GM19372 (cell line): Measurements from ENCODE around the gene ANKS1B.
"Not testable (repeated sequence)": the region's sequence is repeated elsewhere in the genome, so short reads cannot be mapped to it uniquely, and the experiment has no call there.

Experiments
- ATAC-seq: cut with Tn5 transposase; IDR thresholded peaks from one replicate; pipeline ENCODE4 v1.9.1; 2021; ENCODE audit warnings: mild to moderate bottlenecking, low read depth, moderate library complexity; ENCODE audit not compliant: unreplicated experiment

The ANKS1B gene

GRCh38 chr12:98767248-98767647 lies 1217.5 kb downstream of the ANKS1B start:
- no peak for ATAC-seq

GRCh38 chr12:98763656-98764055 lies 1221.1 kb downstream of the ANKS1B start:
- no peak for ATAC-seq

GRCh38 chr12:98758331-98758730 lies 1226.4 kb downstream of the ANKS1B start:
- no peak for ATAC-seq

GRCh38 chr12:98757455-98757854 lies 1227.3 kb downstream of the ANKS1B start:
- ATAC-seq: no peak

- not testable (repeated sequence) for ATAC-seq
These were observed 1228.9 kb downstream of the ANKS1B start for GRCh38 chr12:98755855-98756254.

- peak; percentile 96 for ATAC-seq
These were observed 1230.6 kb downstream of the ANKS1B start for GRCh38 chr12:98754095-98754494.

GRCh38 chr12:98752726-98753125 lies 1232.0 kb downstream of the ANKS1B start:
- no peak for ATAC-seq

- ATAC-seq: no peak
These were observed 1233.1 kb downstream of the ANKS1B start for GRCh38 chr12:98751580-98752115.

GRCh38 chr12:98750511-98750910 lies 1234.2 kb downstream of the ANKS1B start:
- no peak for ATAC-seq

- ATAC-seq: no peak
These were observed 1236.3 kb downstream of the ANKS1B start for GRCh38 chr12:98748463-98748862.

GRCh38 chr12:98745578-98746391 lies 1239.0 kb downstream of the ANKS1B start:
- ATAC-seq: peak; percentile 60

- no peak for ATAC-seq
These were observed 1240.1 kb downstream of the ANKS1B start for GRCh38 chr12:98744680-98745079.

- ATAC-seq: peak; percentile 66
These were observed 1241.3 kb downstream of the ANKS1B start for GRCh38 chr12:98743362-98743953.

- no peak for ATAC-seq
These were observed 1243.0 kb downstream of the ANKS1B start for GRCh38 chr12:98741556-98742265.

- ATAC-seq: no peak
These were observed 1243.6 kb downstream of the ANKS1B start for GRCh38 chr12:98741196-98741555.

GRCh38 chr12:98740751-98741150 lies 1244.0 kb downstream of the ANKS1B start:
- no peak for ATAC-seq

GRCh38 chr12:98738539-98738938 lies 1246.2 kb downstream of the ANKS1B start:
- ATAC-seq: no peak

GRCh38 chr12:98738002-98738401 lies 1246.7 kb downstream of the ANKS1B start:
- ATAC-seq: no peak

GRCh38 chr12:98737322-98737712 lies 1247.4 kb downstream of the ANKS1B start:
- ATAC-seq: no peak

GRCh38 chr12:98736352-98737321 lies 1248.1 kb downstream of the ANKS1B start:
- no peak for ATAC-seq
